Measurements from ENCODE around the gene SLC5A1.
"Not testable (repeated sequence)": the region's sequence is repeated elsewhere in the genome, so short reads cannot be mapped to it uniquely, and the experiment has no call there.

Gene SLC5A1

DNA sequence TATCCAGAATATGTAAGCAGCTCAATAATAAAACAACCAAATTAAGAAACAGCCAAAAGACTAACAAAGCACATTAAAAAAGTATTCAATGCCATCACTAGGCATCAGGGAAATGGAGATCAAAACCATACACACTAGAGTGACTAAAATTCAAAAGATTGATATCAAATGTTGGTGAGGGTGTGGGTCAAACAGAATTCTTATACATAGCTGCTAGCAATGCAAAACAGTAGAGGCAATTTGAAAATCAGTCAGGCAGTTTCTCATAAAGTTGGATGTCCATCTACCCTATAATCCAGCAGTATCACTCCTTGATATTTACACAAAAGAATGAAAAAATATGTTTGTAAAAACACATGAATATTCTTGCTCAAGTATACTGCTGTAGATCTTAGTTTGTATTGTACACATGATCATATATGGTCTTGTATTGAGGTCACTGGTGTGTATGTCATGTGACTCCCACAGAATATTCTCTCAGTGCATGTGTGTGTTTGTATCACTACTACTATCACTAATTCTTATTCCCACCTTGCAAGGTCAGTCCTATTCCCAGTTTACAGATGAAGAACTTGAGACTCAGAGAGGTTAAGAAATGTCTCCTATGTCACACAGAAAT, 54.9 kb downstream of the SLC5A1 start:
- no peak for DNase-seq

DNA sequence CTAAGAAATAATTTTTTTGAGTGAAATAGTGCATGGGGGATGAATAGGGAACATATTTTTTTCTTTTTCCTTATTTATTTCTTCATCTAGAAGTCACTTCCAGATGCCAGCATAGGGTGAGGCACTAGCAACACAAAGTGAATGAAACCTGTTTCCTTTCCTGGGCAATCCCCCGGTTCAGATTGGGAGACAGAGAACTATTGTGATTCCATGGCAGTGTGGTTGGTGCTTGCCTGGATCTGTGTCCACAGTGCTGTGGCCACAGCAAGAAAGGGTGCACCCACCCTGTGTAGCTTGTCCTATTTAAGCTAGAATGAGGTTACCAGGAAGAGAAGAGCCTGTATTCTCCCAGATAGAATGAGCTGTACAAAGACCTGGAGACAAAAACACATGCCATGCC, 57.6 kb downstream of the SLC5A1 start:
- no peak for DNase-seq

DNA sequence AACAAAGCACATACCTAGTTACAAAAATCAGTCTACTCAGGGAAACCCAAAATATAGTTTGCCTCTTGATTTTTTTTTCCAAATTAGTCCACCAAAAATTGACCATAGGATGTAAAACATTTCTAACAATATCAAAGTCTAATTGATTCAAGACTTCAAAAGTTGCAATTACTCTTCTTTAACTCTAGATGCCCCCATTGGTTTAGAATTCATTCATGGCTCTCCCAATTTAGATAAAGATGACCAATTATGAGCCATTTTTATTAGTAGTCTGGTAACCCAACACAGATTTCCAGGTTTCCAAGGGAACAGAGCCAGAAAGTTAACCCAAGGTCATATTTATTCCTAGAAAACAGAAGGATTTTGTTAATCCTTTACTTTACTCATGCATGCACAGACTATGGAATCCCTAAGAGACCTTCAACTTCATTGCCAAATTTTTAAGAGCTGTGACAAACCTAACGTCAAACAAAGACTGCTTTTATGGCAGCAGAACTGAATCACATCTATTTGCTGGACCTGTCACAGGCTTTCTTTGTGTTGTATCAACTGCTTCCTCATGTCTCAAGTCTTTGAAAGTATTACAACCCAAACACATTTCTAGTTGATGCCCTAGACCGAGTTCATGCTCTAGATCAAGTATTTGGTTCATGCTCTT, 60.7 kb downstream of the SLC5A1 start:
- DNase-seq = peak; percentile 3

DNA sequence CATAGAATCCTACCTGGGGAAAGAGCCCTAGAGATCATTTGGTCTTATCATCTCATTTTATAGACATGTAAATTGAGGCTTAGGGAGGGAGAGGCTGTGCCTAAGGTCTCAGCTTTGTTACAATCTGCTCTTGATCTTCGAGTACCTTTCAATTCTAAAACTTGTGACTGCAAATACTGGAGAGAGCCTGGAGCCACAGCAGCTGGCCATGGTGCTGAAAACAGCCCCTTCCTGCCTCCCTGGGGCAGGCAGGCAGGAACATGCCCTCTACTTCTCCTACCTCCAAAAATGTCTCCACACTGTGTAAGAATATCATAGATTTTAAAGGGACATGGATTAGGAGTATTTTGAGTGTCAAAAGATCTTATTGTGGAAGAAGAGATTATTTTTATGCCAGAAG, 63.9 kb downstream of the SLC5A1 start:
- peak; percentile 45 for DNase-seq

DNA sequence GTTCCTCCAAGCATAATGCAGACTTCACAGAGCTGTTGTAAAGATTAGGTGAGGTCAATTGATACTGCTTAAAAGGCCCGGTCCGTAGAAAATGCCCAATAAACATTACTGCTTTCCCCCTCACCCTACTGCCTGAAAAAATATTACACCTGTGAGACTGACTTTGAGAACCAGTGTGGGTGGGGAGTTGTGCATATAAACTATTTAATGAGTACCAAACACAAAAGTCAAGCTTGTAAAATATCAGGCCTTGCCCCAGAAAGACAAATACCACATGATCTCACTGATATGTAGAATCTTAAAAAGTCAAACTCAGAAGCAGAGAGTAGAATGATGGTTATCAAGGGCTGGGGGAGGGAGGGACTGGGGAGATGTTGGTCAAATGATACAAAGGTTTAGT, 69.3 kb downstream of the SLC5A1 start:
- no peak for DNase-seq

DNA sequence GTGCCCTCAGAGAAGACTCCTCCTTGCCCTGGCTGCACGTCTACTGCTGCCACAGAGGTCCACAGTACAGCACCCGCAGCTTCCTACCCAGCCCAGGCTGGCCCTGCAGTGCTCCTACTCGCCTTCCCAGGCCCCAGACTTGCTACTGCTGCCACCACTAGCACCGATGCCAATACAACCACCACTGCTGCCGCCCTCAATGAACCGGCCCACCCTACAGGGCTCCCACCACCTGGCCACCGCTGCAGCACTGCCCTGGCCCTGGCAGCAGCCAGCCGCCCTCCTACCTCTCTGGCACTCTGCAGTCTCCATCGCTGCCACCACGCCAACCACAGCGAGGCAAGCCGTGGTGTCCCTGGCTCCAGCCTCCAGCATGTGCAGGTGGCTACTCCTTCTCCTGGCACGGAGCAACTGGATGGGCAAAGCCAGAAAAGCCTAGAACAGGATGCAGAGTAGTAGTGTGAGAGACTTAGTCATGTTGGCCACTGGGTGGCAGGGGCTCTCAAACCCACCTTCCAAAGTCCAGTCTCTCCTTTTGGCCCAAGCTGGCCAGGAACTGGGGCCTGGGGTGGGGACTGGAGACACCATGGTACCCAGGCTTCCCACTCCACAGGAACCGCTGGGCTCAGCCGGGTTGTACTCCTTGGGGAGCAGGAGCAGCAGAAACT, 76.6 kb downstream of the SLC5A1 start:
- no peak for DNase-seq

DNA sequence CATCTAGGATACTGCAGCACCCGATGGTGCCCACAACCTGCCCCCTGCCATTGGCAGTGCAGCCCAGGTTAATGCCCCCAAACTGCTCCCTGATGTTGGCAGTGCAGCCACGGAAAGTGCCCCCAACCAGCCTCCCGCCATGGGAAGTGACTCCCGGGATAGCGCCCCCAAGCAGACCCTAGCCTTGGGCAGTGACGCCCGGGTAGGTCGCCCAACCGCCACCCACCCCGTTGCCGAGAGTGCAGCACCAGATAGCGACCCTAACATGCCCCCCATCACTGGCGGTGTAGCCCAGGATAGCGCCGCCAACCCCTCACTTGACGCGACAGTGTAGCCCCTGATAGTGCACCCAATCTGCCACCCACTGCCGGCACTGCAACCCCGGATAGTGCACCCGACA, 77.5 kb downstream of the SLC5A1 start:
- DNase-seq = no peak

DNA sequence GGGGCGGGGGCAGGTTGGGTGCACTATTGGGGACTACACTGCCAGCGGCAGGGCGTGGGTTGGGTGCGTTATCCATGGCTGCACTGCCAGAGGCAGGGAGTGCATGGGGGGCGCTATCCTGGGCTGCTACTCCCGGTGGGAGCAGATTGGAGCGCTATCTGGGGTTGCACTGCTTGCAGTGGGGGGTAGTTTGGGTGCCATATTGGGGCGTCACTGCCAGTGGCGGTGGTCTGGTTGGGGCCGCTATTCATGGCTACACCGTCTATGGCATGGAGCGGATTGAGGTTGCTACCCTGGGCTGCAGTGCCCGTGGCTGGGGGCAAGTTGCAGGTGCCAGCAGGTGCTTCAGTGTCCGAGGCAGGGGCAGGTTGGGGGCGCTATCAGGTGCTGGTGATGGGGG, 79.8 kb downstream of the SLC5A1 start:
- DNase-seq = no peak

DNA sequence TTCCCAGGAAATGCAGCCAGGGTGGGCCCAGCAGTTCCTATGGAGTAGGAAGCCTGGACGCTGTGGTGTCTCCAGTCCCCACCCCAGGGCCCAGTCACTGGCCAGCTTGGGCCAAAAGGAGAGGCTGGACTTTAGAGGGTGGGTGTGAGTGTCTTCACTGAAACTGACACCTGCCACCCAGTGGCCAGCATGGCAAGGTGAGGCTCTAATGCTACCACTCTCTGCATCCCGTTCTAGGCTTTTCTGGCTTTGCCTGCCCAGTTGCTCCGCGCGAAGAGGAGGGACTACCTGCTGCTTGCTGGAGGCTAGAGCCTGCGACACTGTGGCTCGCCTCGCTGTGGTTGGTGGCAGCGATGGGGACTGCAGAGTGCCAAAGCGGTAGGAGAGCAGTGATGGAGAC, 80.6 kb downstream of the SLC5A1 start:
- DNase-seq = no peak

DNA sequence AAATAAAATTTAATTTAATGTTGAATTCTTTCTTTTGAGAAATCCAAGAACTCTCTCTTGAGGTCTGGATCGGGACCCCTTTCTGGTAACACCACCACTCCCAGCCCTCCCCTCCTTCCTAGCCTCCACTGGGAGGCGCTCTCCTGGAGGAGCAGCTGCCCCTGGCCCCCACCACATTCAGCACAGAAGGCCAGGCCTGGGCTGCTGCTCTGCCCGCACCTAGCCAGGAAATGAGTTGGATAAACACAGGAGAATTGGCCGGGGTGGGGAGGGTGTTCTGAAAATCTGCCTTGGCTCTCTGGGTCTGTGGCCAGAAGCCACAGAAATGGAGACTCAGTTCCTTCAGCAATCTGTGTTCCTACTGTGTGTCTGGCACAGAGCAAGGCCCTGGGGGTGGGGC, 84.8 kb downstream of the SLC5A1 start:
- DNase-seq = no peak

DNA sequence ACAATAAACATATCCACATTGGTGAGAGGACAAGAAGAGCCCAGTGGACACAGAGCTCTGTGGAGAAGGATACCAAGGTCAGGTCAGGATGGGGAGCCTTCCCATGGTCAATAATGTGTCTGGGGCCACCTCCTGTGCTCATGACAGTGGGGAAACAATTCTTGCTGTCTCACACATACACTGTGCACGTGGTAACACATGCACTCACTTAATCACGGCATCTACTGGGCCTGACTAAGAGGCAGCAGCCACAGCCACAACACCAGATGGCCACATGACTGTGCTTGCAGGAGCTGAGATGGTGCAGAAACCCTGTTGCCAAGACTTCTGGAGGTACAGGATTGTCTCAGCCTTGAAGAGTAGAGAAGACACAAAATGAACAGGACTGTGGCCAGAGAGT, 87.4 kb downstream of the SLC5A1 start:
- DNase-seq = no peak

DNA sequence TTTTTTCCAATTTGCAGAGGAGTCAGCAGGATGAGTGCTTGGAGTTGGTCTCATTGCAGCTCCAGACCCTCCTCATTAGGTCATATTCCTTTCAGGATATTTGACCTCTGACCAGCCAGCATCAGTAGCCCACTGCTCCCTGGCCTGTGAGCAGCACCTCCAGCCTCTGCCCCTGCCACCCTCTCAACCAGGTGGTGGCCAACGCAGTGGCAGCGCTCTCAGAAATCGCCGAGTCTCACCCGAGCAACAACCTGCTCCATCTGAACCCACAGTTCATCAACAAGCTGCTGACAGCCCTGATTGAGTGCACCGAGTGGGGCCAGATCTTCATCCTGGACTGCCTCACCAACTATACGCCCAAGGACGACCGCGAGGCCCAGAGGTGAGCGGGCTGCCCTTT, 89.1 kb downstream of the SLC5A1 start:
- no peak for DNase-seq

DNA sequence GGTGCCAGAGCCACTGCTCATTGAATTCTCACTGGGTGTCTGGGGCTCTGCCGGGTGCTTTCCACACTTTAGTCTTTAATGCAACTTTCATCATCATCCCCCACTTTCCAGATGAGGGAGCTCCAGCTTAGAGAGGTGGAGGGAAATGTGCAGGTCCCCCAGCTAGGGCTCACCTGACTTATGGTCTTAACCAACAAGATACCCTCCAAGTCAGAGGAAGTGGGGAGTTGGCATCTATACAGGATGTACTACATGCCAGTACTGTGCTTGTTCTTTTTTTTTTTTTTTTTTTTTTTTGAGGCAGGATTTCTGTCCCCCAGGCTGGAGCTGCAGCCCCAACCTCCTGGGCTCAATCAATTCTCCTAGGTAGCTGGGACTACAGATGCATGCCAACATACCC, 89.7 kb downstream of the SLC5A1 start:
- no peak for DNase-seq

DNA sequence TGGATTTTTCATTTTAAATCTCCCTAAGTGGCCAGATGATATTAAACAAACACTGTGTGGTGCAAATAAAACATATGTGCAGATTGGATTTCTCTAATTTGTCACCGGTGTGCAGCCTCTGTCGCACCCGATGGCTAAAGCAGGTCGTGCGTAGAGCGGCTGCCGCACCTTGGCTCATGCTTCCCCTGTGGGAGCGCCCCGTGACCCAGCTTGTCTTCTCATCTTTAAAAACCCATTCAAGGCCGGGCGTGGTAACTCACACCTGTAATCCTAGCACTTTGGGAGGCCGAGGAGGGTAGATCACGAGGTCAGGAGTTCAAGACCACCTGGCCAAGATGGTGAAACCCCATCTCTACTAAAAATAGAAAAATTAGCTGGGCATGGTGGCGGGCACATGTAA, 91.7 kb downstream of the SLC5A1 start:
- DNase-seq = not testable (repeated sequence)

DNA sequence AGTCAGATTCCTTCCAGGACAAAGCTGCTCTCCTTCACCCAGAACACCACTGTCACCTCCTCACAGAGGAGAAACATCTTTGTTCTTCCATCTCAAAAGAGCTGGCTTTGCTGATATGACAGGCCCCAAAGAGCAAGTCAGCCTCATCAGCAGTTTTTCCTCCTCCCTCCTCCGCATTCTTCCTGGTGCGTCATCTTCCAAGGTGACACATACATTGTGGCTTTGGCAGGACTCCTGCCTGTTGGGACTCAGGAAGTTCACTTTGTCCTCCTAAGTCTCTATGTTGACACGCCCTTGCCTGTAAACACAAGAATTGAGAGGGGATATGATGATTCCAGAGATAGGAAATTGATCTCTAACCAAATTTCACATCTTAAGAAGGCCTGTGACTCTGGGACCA, 92.9 kb downstream of the SLC5A1 start:
- not testable (repeated sequence) for DNase-seq

DNA sequence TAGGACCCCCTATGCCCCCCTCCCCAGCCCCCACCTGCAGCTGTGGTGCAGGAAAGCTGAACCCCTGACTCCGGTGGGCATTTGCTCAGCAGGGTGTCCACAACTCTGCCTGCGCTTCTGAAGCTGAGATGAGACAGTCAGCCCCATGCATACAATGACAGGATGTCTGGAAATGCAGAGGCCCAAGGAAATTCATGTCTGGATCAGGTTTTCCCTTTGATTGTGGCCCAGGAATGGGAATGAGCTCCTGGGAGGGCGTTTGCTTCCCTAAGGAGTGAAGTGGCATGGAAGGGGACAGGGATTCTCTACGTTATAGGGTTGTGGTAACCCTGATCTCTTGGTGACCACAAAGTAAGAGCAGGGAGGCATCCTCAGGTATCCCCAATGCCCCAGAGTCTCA, 93.8 kb downstream of the SLC5A1 start:
- not testable (repeated sequence) for DNase-seq

DNA sequence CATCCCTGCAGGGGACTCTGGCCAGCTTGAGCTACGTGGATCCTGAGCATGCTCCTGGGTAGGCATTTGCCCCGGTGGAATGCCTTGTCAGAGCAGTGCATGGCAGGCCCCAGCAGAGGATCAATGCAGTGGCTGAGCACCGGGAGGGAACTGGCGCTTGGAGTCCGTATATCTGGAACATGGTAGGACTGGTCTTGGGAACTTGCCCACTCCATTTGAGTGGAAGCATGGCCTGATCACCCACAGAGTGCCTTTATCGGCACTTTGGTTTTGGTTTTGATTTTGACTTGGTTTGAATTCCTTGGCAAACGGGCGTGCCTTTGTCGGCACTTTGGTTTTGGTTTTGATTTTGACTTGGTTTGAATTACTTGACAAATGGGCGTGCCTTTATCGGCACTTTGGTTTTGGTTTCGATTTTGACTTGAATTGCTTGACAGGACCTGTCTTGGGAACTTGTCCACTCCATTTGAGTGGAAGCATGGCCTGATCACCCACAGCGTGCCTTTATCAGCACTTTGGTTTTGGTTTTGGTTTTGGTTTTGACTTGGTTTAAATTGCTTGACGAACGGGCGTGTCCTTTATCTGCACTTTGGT, 94.8 kb downstream of the SLC5A1 start:
- DNase-seq = not testable (repeated sequence)

DNA sequence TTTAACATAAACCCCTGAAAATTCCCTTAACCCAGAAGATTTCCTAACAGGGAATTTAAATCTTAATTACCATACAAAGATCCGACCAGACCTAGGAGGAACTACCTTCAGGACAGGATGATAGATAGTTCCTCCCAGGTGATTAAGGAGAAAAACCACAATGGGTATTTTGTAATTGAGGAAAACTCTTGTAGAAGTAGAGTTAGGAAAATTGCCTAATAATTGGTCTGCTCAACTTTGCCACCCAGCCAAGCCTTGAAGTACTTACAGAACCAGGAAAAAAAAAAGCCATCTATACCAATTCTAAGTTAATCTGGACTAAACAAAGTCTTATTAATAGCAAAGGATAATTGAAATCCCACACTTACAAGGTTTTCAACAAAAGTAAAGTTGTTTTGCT, 95.5 kb downstream of the SLC5A1 start:
- not testable (repeated sequence) for DNase-seq

DNA sequence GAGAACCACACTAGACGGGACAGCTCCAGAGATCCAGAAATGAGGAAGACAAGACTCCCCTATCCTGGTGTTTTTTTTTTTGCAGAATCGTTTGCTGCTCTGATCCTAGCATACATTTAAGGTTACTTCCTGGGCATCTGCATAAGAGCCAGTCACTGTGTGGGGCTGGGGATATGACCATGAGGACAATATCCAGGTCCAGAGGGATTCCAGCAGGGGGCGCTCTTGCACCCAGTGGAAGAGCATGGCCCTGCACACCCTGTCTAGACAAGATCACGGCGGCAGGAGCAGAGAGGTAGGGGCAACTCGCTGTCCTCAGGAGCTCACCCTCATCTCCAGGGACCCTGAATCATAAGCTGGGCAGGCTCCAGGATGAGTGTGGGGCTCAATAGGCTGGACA, 97.6 kb downstream of the SLC5A1 start:
- not testable (repeated sequence) for DNase-seq

DNA sequence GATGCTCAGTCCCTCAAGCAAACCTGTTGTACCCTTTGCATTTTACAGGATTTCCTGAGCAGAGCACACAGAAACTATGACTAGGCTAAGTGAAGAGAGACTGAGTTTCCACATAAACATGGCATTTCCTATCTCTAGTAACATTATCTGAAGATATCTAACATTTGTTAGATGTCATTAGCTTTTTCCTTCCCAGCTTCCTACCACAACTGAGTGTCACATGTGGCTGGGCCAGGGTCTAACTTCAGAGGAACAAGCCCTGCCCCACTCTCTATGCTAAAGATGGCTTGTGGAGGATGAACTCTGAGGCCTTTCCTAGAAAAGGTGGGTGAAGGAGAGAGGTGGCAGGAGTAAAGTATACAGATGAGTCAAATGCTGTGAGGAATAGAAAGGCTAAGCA, 99.5 kb downstream of the SLC5A1 start:
- DNase-seq = no peak

DNA sequence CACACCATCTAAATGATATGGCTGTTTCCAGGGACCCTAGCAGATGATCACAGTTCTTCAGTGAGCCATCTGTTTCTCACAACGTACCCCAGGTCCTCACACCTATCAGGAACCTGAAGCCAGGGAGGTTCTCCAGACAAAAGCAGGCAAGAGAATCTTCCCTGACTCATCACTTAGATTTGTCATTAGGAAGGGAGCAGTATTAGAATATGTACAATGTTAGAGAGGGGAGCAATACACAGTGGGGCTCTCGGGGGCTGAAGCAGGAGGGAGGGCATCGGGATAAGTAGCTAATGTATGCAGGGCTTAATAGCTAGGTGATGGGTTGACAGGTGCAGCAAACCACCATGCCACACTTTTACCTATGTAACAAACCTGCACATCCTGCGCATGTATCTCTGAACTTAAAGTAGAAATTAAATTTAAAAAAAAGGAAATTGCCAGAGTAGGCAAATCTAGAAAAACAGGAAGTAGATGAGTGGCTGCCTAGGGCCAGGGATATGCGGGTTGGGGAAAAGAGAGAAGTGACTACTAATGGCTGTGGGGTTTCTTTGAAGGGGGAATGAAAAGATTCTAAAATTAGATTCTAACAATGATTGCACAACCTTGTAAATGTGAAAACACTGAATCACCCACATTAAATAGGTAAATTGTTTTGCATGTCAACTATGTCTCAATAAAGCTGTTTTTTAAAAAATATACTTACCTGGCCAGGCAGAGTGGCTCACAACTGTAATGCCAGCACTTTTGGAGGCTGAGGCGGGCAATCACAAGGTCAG, 101.6 kb downstream of the SLC5A1 start:
- no peak for DNase-seq

DNA sequence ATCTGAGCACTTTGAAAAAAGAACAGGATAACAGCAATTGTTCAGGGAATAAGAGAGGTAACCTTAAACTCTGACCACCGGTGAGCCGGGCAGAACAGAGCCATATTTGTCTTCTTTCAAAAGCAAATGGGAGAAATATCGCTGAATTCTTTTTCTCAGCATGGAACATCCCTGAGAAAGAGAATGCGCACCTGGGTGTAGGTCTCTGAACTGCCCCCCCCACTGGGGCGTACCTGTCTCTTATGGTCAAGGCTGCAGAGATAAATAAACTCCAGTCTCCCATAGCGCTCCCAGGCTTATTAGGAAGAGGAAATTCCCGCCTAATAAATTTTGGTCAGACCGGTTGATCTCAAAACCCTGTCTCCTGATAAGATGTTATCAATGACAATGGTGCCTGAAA, 104.1 kb downstream of the SLC5A1 start:
- not testable (repeated sequence) for DNase-seq

DNA sequence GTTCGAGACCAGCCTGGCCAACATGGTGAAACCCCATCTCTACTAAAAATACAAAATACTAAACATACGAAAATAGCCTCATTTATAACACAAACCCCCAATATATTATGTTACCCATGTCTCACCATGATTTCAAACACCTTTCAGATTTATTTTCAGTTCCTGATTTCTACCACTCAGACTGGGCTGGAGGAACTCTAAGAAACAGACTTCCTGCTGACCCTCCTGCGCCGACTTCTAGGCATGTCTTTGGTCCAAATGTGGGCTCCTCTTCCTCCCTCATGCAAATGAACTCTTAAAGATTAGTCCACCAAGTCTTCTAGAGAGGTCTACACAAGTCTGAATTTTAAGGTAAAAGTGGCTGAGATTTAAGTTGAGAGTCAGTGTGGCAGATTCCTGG, 105.3 kb downstream of the SLC5A1 start:
- DNase-seq = not testable (repeated sequence)

Measured in eye (tissue), 1 donor.